GM19023 (cell line): ENCODE data around the gene IFTAP.
"Not testable (repeated sequence)": the region's sequence is repeated elsewhere in the genome, so short reads cannot be mapped to it uniquely, and the experiment has no call there.

Source experiments
- ATAC-seq: cut with Tn5 transposase; IDR thresholded peaks from one replicate; pipeline ENCODE4 v1.9.1; 2021; ENCODE audit warnings: mild to moderate bottlenecking, moderate library complexity; ENCODE audit not compliant: unreplicated experiment

IFTAP gene

DNA sequence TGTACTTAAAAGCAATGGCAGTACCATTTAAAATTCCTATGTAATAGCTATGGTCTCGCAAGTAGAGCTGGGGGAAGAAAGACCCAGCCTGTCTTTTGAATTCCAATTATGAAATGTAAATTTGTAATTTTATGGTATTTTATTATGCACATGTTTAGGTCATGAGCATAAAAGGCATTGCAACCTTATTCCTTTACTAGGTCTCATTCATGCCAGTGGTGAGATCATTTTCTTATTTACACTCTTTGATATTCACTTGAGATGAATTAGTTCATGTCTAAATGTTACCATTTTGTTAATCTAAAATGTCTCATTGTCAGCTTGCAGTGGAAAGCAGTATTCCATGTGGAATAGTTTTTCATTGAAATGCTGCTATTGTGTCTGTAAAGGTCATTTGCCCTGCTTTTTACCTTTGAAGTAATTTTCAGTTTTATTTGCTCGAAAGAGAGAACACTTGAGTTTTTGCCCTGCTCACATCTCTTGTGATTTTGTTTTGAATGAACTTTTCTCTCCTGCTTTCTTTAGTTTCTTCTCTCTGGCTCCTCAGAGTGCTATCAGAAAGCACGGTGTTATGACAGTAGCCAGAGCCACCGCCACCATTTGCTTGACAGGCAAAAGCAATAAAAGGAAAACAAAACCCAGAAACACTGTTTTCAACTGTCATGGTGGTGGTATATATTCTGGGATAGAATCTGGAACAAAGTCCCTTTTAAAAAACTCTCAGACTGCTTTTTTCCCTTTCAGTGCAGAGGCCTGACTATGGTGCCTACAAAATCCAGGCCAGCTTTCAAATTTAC, 41.0 kb downstream of the IFTAP start:
- ATAC-seq: no peak

DNA sequence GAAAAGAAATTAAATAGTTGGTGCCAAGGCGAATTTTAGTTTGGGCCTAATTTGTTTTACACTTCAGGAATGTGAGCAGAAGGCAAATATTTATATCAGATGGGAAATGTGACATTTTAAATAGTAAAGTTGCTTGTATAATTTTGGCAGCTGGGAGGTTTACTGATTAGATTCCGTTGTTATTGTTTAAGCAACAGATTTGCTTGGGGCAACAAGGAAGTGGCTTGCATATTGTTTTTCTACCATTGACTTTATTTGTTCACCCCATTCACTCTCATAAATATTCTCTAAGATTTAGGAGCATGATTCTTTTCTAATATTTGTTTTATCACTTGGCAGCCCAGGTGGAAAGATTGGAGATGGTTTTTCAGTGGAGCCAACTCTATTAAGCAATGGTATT, 44.3 kb downstream of the IFTAP start:
- ATAC-seq: no peak

DNA sequence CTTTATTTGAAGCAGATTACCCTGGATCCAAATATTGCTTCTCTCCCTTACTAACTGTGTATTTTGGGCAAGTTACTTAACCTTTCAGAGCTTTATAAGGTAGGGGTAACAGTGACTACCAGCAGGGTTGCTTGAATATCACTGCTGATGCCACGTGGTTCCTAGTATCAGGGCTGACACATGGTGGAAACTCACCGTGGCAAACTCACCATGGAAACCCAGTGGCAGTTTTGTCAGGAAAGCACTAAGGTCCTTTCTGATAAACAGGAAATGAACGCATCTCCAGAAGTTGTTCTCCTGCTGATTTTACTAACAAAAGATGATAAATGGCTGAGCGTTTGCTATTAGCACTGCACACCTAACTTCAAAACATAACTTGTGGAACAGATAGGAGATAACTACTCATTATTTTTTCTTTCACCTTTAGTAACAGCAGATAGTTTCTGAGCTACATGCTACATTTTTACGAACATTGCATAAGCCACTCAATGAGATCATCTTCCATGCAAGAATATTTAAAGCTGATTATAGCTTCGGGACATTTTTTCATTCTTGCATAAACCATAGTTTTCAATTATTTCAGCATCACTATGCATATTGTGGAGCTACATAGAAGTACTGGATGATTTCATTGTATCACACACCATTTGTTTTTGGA, 63.4 kb downstream of the IFTAP start:
- no peak for ATAC-seq

- ATAC-seq: not testable (repeated sequence)
Observed at GRCh38 chr11:36661359-36661758, 67.1 kb downstream of the IFTAP start.

GRCh38 chr11:36672815-36673450, 78.6 kb downstream of the IFTAP start:
- ATAC-seq: no peak

- ATAC-seq: not testable (repeated sequence)
Observed at GRCh38 chr11:36679547-36679946, 85.2 kb downstream of the IFTAP start.

DNA sequence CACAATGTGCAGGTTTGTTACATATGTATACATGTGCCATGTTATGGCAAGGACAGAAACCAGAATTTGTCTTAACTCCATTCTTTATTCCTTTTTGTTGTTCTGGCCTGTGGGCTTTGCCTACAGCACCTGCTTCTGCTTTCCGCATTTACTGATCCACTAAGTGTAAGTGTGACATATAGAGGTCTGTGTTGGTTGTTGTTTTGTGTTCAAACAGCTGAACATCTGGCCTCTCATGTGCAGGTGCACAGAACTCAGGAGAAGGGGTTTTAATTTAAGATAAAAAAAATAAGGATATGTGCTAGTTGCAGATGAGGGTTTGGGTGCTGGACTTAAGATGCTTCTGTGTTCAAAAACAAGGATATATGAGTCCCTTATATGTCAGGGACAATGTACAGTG, 89.5 kb downstream of the IFTAP start:
- no peak for ATAC-seq

DNA sequence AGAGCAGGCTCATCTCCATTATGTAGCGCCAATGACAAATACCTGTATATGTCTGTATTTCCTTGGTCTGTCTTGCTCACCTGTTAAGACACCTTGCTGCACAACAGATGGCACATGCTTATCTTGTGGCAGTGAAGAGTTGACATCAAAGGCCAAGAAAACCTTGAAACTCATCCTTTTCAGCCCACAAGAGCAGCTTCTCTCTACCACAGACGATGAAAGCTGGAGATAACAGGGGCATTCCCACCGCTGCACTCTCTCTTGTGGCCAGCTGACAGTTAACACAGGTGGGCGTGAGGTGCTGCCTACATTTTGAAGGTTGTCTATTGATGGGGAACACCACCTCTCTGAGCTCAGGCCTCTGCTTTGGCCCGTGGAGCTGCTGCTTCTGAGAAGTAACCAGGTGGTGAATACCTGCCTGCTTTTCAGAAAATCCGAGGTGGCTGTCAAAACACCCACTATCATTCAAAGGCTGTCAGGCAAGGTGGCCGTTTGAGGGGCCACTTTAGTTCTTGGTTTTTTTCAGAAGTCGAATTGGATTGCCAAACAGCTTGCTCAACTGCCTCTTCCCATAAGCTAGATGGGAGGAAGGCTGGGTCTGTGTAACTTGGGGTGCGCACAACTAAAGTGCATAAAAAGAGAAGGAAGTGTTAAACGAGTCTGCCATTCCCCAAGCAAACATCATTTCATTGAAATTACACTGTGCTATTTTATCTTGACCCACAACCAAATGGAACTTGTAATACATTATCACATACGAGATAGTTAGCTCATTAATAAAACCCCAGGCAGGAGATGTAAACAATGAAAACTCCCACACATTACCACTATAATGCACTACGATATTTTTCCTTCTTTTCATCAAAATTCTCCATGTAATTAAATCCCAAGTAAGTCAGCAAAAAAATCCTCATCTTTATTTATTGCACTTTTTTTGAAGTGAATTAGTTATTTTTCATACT, 90.8 kb downstream of the IFTAP start:
- ATAC-seq: peak; percentile 70

- ATAC-seq: no peak
Observed at GRCh38 chr11:36688132-36688531, 93.8 kb downstream of the IFTAP start.

- ATAC-seq: no peak
Observed at GRCh38 chr11:36688571-36689291, 94.4 kb downstream of the IFTAP start.

GRCh38 chr11:36689442-36689841, 95.1 kb downstream of the IFTAP start:
- no peak for ATAC-seq

DNA sequence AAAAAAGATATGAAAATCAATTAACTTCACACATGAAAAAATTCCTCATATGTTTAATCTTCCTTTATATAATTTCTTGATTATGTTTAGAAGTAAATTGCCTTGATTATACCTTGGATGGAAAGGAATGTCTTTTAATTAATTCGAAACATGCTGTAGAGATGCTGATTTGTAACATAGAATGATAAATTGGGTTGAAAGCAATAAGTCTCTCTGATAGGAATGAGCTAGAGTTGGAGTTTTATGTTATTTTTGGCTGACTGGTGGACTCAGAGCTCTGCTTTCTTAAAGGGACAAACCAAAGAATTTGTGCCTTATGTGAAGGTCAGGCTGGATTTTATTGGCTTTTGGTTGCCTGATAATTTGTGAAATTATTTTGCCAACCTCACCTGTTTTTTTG, 98.4 kb downstream of the IFTAP start:
- ATAC-seq: no peak

GRCh38 chr11:36693139-36693843, 99.0 kb downstream of the IFTAP start:
- no peak for ATAC-seq

- ATAC-seq: no peak
Observed at GRCh38 chr11:36695111-36695510, 100.8 kb downstream of the IFTAP start.

GRCh38 chr11:36695571-36695970, 101.3 kb downstream of the IFTAP start:
- no peak for ATAC-seq

DNA sequence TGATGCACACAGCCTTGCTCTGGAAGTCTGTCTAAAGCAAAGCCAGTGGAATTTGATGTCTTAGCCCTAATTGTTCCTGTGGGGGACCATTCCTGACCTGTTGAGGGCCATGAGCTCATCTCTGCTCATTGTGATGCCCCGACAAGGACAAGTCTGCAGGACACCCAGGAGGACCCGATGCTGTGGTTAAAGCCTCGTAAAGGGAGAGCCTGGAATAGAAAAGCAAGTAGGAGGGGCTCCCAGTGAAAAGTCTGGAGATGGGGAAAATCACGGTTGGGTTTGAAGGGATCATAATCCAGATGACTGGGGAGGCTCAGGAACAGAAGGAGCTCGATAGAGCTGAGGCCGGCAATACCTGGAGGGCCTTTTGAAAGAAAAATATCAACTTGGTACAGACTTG, 102.2 kb downstream of the IFTAP start:
- ATAC-seq: no peak

DNA sequence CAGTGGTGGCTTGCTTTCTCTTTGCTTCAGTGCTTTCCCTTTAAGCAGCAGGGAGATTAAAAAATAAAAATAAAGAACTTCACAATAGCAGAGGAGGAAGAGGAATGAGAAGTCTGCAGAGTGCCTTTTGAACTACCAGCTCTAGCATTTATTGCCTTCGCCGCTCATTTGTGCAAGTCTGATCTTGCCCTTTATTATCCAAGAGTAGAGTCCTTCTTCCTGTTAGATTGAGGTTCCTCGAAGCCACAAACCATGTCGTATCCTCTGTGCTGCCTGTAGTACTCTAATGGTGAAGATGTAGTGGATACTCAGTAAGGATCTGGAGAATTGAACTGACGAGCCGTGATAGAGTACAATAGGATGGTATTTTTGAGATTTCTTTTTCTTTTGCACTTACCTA, 105.0 kb downstream of the IFTAP start:
- no peak for ATAC-seq

DNA sequence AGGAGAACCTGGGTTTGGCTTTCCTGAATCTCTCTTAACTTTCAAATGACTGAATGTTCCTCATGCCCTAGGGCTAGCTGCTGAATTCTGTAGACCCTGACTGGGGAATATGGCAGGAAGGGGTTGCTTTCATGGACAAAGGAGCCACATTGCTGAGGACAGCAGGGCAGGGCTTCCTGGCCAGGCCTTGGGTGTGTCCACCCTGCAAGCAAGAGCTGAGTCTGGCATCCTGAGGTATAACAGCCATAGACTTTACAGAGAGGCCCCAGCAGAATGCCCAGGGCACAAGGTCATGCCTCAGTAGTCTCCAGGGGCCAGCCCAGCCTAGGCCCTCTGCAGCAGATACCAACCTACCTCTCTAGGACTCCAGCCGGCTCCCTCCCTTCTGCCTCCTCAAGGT, 105.9 kb downstream of the IFTAP start:
- ATAC-seq: no peak

DNA sequence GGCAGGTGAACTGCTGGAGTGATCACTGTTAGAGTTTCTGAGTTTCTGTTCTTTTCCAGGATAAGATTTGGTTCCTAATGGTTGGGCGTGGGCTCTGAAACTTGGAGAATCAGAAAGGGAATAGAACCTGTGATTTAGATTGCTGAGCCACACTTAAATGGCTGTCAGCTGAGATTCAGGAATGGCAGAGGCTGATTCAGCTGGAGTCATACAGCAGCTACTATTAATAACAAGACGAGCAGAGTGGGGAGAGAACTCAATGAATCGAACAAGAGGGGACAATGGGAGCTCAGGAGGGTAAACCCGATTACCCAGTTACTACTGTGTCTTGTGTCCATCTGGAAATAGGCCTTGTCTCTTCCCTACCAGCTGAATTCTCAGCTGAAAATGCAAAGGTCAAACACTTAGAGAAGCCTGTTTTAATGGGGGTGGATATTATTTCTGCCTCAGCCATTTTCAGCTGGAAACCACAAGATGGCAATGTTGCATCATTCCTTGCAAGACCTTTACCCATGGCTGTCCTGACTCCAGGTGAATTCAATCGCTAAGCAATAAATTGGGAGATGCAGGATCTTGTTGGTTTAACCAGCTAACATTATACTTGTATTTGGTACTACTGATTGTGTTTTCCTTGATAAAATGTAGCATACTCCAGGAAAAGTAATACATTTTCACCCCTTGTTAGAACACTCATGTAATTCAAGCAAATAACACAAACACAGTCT, 108.2 kb downstream of the IFTAP start:
- peak; percentile 87 for ATAC-seq
